SK-N-SH treated with all-trans-retinoic acid at 6 μM for 48 hours (cell line): ENCODE data around the gene OR9A2.

Experiments
- ATAC-seq: fragments of 200-7000 bp; cut with Tn5 transposase; 3 replicates; pipeline ENCODE4 v1.9.1; 2020; ENCODE audit warnings: mild to moderate bottlenecking, moderate library complexity
- ARNTL ChIP-seq: fragments of 450-650 bp; formaldehyde crosslinking; IDR thresholded peaks from 2 replicates; pipeline ENCODE4 v1.5.0; 2020; ENCODE audit warnings: low read depth, mild to moderate bottlenecking, moderate library complexity, borderline replicate concordance
- BACH2 ChIP-seq: fragments of 250-450 bp; sonication (Bioruptor Pico); IDR thresholded peaks from 2 replicates; pipeline ENCODE4 v1.9.0; 2021; ENCODE audit warnings: mild to moderate bottlenecking, borderline replicate concordance
- CREB5 ChIP-seq: fragments of 250-450 bp; sonication (Bioruptor Pico); IDR thresholded peaks from 2 replicates; pipeline ENCODE4 v1.5.1; 2020; ENCODE audit warnings: low read depth, mild to moderate bottlenecking, moderate library complexity
- ESRRG ChIP-seq: fragments of 250-450 bp; sonication (Bioruptor Pico); IDR thresholded peaks from 2 replicates; pipeline ENCODE4 v1.6.1; 2021; ENCODE audit warnings: mild to moderate bottlenecking
- ISL1 ChIP-seq: fragments of 250-450 bp; sonication (Bioruptor Pico); IDR thresholded peaks from 2 replicates; pipeline ENCODE4 v2.1.2; 2022; ENCODE audit warnings: mild to moderate bottlenecking, moderate library complexity
- PPARA ChIP-seq: fragments of 250-450 bp; sonication (Bioruptor Pico); IDR thresholded peaks from 2 replicates; pipeline ENCODE4 v1.5.0; 2020; ENCODE audit warnings: mild to moderate bottlenecking, borderline replicate concordance
- RARB ChIP-seq: fragments of 250-450 bp; sonication (Bioruptor Pico); IDR thresholded peaks from 2 replicates; pipeline ENCODE4 v1.8.0; 2021; ENCODE audit warnings: mild to moderate bottlenecking, moderate library complexity
- SNAI2 ChIP-seq: fragments of 250-450 bp; sonication (Bioruptor Pico); IDR thresholded peaks from 2 replicates; pipeline ENCODE4 v1.5.0; 2020; ENCODE audit warnings: mild to moderate bottlenecking, moderate library complexity
- TCF4 ChIP-seq: fragments of 250-450 bp; sonication (Bioruptor Pico); IDR thresholded peaks from 2 replicates; pipeline ENCODE4 v1.8.0; 2021; ENCODE audit warnings: mild to moderate bottlenecking, moderate library complexity, borderline replicate concordance
- TOX ChIP-seq: fragments of 250-450 bp; sonication (Bioruptor Pico); IDR thresholded peaks from 2 replicates; pipeline ENCODE4 v1.8.0; 2021; ENCODE audit warnings: mild to moderate bottlenecking, moderate library complexity, borderline replicate concordance
- ZC3H10 ChIP-seq: fragments of 250-450 bp; sonication (Bioruptor Pico); IDR thresholded peaks from 2 replicates; pipeline ENCODE4 v1.5.1; 2021; ENCODE audit warnings: mild to moderate bottlenecking, moderate library complexity
- ZFP3 ChIP-seq: fragments of 250-450 bp; sonication (Bioruptor Pico); IDR thresholded peaks from 2 replicates; pipeline ENCODE4 v1.5.0; 2020; ENCODE audit warnings: mild to moderate bottlenecking, moderate library complexity
- ZFP30 ChIP-seq: fragments of 450-650 bp; formaldehyde crosslinking; IDR thresholded peaks from 2 replicates; pipeline ENCODE4 v1.5.0; 2022; ENCODE audit warnings: mild to moderate bottlenecking, moderate library complexity
- ZNF565 ChIP-seq: fragments of 450-650 bp; formaldehyde crosslinking; conservative IDR thresholded peaks from 2 replicates; pipeline ENCODE4 v1.5.0; 2020; ENCODE audit warnings: low read depth, mild to moderate bottlenecking, moderate library complexity
- ZNF70 ChIP-seq: fragments of 450-650 bp; formaldehyde crosslinking; IDR thresholded peaks from 2 replicates; pipeline ENCODE4 v1.5.0; 2020; ENCODE audit warnings: mild to moderate bottlenecking, moderate library complexity
- ZNF8 ChIP-seq: fragments of 450-650 bp; formaldehyde crosslinking; IDR thresholded peaks from 2 replicates; pipeline ENCODE4 v1.5.0; 2020; ENCODE audit warnings: mild to moderate bottlenecking, moderate library complexity
- TF ChIP-seq, protein P1 (sequence below): fragments of 250-450 bp; sonication (Bioruptor Pico); IDR thresholded peaks from 2 replicates; pipeline ENCODE4 v1.8.0; 2020; ENCODE audit warnings: mild to moderate bottlenecking, moderate library complexity, borderline replicate concordance
- TF ChIP-seq, protein P2 (sequence below): fragments of 250-450 bp; sonication (Bioruptor Pico); IDR thresholded peaks from 2 replicates; pipeline ENCODE4 v1.5.1; 2021; ENCODE audit warnings: mild to moderate bottlenecking, moderate library complexity
- TF ChIP-seq, protein P3 (sequence below): fragments of 250-450 bp; sonication (Bioruptor Pico); IDR thresholded peaks from 2 replicates; pipeline ENCODE4 v1.8.0; 2021; ENCODE audit warnings: low read depth, mild to moderate bottlenecking, moderate library complexity, borderline replicate concordance
- TF ChIP-seq, protein P4 (sequence below): fragments of 250-450 bp; sonication (Bioruptor Pico); IDR thresholded peaks from 2 replicates; pipeline ENCODE4 v1.5.0; 2020; ENCODE audit warnings: mild to moderate bottlenecking, moderate library complexity

OR9A2 gene

DNA sequence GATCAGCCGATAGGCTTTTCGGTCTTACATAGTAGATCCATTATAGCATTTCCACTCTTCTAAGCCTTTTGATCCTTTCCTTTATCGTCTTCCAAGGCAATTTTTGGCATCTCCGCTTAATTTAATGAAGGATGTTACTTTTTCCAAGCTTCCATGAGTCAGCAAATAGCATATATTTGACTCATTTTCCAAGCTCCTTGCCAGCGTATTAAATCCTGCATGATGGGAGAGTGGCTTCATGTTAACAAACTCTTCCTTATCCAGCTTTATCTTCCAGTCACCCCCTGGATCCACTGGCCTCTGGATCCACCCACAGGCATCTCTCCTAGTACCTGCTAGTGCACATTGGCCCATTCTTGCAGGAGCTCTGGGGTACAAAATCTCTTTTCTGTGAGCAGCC, 13.0 kb downstream of the OR9A2 start:
- ATAC-seq: peak; percentile 86
- TF ChIP-seq ZFP3 (no peak; the same call in 1 of the 2 replicates), ZFP30 (CRISPR knock-in tag) (no peak), ESRRG (no peak), TOX (CRISPR knock-in tag) (no peak), ZNF8 (CRISPR knock-in tag) (no peak), ISL1 (CRISPR knock-in tag) (no peak)
- TF ChIP-seq, protein P1, sequence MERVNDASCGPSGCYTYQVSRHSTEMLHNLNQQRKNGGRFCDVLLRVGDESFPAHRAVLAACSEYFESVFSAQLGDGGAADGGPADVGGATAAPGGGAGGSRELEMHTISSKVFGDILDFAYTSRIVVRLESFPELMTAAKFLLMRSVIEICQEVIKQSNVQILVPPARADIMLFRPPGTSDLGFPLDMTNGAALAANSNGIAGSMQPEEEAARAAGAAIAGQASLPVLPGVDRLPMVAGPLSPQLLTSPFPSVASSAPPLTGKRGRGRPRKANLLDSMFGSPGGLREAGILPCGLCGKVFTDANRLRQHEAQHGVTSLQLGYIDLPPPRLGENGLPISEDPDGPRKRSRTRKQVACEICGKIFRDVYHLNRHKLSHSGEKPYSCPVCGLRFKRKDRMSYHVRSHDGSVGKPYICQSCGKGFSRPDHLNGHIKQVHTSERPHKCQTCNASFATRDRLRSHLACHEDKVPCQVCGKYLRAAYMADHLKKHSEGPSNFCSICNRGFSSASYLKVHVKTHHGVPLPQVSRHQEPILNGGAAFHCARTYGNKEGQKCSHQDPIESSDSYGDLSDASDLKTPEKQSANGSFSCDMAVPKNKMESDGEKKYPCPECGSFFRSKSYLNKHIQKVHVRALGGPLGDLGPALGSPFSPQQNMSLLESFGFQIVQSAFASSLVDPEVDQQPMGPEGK (CRISPR knock-in tag): no peak

DNA sequence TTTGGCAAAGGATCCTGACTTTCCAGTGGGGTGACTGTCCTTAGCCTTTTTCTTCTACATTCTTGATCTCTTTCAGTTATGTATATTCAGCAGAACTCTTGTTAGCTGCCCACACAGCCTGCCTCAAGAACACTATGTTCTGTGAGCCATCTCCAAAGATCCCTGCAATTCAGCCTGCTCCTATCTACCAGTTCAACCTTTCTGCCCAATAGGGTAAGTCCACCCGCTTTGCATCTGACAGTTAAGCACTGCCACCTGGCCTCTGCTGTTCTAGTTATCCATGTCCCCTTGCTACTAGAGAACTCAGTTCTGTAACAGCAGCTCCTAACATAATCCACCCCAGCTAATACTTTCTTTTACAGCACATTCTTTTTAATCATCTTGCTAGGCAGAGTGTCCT, 13.5 kb downstream of the OR9A2 start:
- ATAC-seq: peak; percentile 78
- TF ChIP-seq TOX (CRISPR knock-in tag) (no peak), TCF4 (CRISPR knock-in tag) (no peak), ISL1 (CRISPR knock-in tag) (no peak), ZFP3 (no peak), ESRRG (no peak), ZFP30 (CRISPR knock-in tag) (no peak), PPARA (CRISPR knock-in tag) (no peak)

- TF ChIP-seq ESRRG (no peak), SNAI2 (no peak), RARB (CRISPR knock-in tag) (no peak), ZNF70 (CRISPR knock-in tag) (no peak), ZFP3 (no peak), ZNF8 (CRISPR knock-in tag) (no peak), PPARA (CRISPR knock-in tag) (no peak), ZFP30 (CRISPR knock-in tag) (no peak), TCF4 (CRISPR knock-in tag) (no peak), ZNF565 (CRISPR knock-in tag) (no peak), BACH2 (CRISPR knock-in tag) (no peak)
- TF ChIP-seq, protein P2, sequence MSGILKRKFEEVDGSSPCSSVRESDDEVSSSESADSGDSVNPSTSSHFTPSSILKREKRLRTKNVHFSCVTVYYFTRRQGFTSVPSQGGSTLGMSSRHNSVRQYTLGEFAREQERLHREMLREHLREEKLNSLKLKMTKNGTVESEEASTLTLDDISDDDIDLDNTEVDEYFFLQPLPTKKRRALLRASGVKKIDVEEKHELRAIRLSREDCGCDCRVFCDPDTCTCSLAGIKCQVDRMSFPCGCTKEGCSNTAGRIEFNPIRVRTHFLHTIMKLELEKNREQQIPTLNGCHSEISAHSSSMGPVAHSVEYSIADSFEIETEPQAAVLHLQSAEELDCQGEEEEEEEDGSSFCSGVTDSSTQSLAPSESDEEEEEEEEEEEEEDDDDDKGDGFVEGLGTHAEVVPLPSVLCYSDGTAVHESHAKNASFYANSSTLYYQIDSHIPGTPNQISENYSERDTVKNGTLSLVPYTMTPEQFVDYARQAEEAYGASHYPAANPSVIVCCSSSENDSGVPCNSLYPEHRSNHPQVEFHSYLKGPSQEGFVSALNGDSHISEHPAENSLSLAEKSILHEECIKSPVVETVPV: no peak
- TF ChIP-seq, protein P3, sequence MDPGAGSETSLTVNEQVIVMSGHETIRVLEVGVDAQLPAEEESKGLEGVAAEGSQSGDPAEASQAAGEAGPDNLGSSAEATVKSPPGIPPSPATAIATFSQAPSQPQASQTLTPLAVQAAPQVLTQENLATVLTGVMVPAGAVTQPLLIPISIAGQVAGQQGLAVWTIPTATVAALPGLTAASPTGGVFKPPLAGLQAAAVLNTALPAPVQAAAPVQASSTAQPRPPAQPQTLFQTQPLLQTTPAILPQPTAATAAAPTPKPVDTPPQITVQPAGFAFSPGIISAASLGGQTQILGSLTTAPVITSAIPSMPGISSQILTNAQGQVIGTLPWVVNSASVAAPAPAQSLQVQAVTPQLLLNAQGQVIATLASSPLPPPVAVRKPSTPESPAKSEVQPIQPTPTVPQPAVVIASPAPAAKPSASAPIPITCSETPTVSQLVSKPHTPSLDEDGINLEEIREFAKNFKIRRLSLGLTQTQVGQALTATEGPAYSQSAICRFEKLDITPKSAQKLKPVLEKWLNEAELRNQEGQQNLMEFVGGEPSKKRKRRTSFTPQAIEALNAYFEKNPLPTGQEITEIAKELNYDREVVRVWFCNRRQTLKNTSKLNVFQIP (CRISPR knock-in tag): no peak
- no peak for ATAC-seq
Observed at GRCh38 chr7:143012409-143012808, 14.5 kb downstream of the OR9A2 start.

GRCh38 chr7:143012001-143012400, 14.9 kb downstream of the OR9A2 start:
- no peak for ATAC-seq
- TF ChIP-seq, protein P2: no peak
- TF ChIP-seq ESRRG: no peak
- TF ChIP-seq BACH2 (CRISPR knock-in tag): no peak

GRCh38 chr7:143008007-143008901, 18.7 kb downstream of the OR9A2 start:
- ATAC-seq: peak; percentile 95
- TF ChIP-seq, protein P4, sequence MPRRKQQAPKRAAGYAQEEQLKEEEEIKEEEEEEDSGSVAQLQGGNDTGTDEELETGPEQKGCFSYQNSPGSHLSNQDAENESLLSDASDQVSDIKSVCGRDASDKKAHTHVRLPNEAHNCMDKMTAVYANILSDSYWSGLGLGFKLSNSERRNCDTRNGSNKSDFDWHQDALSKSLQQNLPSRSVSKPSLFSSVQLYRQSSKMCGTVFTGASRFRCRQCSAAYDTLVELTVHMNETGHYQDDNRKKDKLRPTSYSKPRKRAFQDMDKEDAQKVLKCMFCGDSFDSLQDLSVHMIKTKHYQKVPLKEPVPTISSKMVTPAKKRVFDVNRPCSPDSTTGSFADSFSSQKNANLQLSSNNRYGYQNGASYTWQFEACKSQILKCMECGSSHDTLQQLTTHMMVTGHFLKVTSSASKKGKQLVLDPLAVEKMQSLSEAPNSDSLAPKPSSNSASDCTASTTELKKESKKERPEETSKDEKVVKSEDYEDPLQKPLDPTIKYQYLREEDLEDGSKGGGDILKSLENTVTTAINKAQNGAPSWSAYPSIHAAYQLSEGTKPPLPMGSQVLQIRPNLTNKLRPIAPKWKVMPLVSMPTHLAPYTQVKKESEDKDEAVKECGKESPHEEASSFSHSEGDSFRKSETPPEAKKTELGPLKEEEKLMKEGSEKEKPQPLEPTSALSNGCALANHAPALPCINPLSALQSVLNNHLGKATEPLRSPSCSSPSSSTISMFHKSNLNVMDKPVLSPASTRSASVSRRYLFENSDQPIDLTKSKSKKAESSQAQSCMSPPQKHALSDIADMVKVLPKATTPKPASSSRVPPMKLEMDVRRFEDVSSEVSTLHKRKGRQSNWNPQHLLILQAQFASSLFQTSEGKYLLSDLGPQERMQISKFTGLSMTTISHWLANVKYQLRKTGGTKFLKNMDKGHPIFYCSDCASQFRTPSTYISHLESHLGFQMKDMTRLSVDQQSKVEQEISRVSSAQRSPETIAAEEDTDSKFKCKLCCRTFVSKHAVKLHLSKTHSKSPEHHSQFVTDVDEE (CRISPR knock-in tag): no peak
- TF ChIP-seq ZNF8 (CRISPR knock-in tag) (no peak), TCF4 (CRISPR knock-in tag) (no peak), CREB5 (CRISPR knock-in tag) (no peak), SNAI2 (no peak), BACH2 (CRISPR knock-in tag) (no peak), ZFP3 (no peak), ZNF70 (CRISPR knock-in tag) (no peak), ZNF565 (CRISPR knock-in tag) (no peak), ESRRG (no peak), ARNTL (CRISPR knock-in tag) (no peak), ZC3H10 (CRISPR knock-in tag) (no peak), RARB (CRISPR knock-in tag) (no peak)
